Measurements from ENCODE around the gene MAP2K3. TPM values are rescaled to one million over a fixed set of nuclear protein-coding genes. Genes with fewer than 3 reads are reported as not detected.
A peak's percentile ranks its signal among the peaks of the same experiment; 100 is the strongest.

Gene MAP2K3
- polyA plus RNA-seq, 12 donors: 18.1 to 34.2 (median 22.7) TPM; not detected in 1

- no peak for DNase-seq
Observed at GRCh38 chr17:21279582-21279981, 4.9 kb upstream of the MAP2K3 start.

- peak; percentile 77 for DNase-seq
Observed at GRCh38 chr17:21280081-21280518, 4.4 kb upstream of the MAP2K3 start.

- no peak for DNase-seq
Observed at GRCh38 chr17:21282231-21282630, 2.3 kb upstream of the MAP2K3 start.

DNA sequence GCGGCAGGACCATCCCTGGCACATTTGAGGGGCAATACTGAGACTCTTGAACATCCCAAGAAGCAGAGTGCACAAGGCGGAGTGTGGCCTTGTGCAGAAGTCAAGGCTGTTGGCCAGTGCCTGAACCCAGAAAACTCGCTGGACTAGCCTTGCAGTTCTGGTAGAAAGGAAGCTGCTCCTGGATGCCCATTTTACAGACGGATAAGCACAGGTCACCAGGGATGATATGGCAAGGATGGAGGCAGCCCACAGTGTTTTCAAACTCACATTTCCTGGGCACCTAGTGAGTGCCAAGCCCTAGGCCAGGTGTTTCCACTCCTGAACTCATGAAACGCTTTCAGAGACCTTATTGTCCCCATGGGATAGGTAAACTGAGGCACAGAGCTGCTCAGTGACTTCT is 1.7 kb upstream of the MAP2K3 start:
- DNase-seq: no peak

GRCh38 chr17:21283482-21284318 is 811 bp upstream of the MAP2K3 start:
- DNase-seq: no peak

DNA sequence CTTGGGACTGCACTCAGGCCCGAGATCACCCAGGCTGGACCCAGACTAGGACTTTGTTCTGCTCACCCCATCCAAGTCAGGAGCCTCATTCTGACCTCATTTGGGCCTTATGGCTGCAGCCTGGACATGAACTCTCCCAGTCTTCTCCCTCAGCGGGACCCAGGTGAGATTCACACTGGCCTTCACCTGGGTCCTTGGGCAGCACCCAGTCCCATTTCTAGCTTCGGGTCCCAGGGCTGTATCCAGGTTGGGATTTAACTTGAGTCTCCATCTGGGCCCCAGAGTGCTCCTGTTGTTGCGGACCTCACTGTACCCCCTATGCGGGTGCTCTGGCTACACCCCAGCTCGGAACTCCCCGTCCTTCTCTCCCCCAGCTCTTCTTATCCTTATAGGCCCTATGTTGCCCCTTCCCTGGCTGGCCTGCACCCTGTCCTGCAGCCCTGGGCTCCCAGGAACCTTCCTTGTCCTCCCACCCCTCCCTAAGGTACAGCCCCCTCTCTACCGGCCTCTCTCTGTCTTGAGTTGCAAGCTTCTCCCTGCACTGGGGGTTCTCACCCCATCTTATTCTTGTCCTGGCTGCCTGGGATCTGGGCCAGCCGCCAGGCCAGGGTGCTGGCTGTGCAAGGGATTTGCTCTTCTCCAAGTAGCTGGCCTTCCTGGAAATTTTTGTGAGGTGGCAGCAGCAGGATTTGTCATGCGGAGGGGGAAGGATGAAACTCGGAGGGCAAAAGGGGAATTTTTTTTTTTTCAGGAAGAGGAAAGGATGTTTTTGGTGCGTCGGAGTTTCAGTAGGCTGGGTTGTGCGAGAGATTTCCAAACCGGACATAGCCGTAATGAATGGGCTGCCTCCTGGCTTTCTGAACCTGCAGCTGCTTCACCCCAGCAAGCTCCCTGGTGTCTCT is 904 bp downstream of the MAP2K3 start:
- DNase-seq: no peak

DNA sequence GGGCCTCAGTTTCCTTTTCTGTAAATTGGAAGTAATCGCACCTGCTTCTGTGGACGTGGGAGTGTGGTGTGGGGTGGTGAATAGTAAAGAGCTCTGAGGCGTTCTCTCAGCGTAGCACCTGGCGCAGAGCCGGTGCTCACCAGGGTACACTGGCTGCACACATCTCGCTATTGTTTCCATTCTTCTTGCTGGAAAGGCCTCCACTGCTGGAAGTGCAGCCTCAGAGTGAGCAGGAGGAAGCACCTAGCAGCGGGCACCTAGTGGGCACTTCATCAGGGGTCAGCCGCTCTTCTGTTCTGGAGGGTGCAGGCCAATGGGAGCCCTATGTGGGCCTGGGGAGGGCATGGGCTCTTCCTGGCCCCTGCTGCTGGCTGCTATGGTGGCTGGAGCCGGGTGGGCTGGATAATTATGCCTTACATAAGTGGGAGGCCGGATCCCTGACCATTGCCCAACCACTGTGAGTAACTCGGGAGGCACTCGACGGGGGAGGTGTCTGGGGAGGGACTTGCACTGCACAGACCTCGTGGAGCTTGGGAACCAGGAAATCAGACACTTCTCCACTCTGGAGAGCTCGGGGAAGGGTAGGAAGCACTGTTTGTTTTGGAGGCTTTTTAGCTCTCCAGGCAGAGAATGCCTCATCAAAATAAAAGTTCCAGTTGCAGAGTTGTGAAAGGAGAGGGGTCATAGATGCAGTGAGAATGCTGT is 1.7 kb downstream of the MAP2K3 start:
- peak; percentile 71 for DNase-seq

GRCh38 chr17:21286909-21287702 is 2.6 kb downstream of the MAP2K3 start:
- no peak for DNase-seq

- no peak for DNase-seq
Observed at GRCh38 chr17:21287703-21288449, 3.4 kb downstream of the MAP2K3 start.

GRCh38 chr17:21288571-21289017 is 4.1 kb downstream of the MAP2K3 start:
- DNase-seq: no peak

DNA sequence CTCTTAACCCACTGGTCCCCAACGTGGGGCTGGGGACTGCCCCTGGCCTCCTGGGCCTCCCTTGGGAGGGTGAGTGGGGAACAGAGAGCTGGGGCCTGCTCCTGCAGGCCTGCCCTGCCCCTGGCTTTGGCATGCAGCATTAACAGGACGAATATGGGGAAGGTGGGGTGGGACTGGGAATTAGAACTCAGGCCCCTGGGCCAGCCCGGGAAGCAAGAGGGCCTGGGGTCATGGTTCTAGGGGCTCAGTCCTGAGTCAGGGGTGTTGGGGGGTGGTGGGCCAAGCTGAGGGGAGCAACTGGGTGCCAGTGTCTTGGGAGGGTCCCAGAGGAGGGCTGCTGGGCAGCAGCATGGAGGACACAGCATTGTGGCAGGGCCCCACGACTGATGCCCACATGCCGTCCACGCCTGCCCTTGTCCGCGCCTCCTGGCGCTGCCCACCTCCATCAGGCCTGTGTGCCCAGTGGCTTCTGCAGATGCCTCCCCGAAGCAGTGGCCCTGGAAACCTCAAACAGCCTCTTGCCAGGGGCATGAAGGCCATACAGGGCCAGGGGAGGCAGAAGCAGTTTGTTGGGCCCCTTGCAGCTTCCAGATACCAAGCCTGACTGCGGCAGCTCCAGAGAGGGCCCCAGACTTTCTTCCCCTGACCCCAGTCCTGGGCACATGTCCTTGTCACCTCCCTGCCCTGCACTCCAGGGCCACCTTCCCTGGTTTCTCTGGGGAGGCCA is 4.8 kb downstream of the MAP2K3 start:
- no peak for DNase-seq

DNA sequence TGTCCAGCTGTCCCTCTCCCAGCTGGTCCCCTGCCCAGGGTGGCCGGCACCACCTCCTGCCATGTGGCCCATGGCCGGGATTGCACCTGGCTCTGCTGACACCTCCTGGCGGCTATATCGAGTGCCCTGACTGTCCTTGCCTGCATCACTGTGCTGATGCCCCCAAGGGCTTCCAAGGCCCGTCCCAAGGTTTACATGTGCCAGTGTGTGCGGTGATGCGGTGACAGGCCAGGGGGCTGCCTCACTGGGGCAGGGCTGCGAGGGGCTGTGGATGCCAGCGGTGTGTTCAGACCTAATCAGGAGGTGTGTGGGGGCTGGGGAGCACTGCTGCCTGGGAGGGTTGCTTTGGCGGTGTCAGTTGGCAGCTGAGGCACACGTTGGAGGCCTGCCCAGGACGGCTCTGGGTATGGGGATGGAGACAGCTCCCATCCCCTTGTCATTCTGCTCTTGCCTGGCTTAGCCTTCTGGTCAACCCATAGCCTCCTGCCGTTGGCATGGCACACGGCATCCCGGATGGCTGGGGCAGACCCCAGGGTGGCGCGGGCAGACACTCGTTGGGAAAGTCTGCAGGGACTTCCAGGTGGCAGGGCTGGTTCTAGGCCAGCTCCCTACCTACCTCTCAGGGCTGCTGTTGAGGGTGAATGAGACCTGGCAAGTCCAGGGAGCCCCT is 5.5 kb downstream of the MAP2K3 start:
- no peak for DNase-seq

DNA sequence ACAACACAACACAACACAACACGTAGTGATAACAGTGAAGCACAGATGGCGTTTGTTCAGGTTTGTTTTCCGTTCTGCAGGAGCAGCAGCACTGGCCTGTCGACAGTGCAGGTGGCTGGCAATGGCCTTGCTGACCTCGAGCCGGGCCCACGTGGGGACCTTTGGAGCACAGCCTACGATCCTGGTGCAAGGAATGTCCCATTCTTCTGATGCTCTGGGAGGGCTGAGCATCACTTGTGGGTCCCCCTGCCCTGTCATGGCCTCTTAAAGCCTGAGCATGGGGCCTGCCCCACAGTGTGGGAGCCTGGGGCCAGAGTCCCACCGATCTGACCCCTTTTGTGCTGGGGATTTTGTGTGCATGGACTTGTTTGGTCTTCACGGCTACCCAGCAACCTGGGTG is 6.8 kb downstream of the MAP2K3 start:
- DNase-seq: no peak

- no peak for DNase-seq
Observed at GRCh38 chr17:21291862-21292261, 7.4 kb downstream of the MAP2K3 start.

GRCh38 chr17:21292867-21293830 is 8.6 kb downstream of the MAP2K3 start:
- no peak for DNase-seq

GRCh38 chr17:21293831-21294210 is 9.3 kb downstream of the MAP2K3 start:
- DNase-seq: no peak

- DNase-seq: no peak
Observed at GRCh38 chr17:21294321-21295035, 10.0 kb downstream of the MAP2K3 start.

Data from muscle of arm (tissue), 12 donors.